Left ventricle myocardium inferior (tissue), 1 donor: Measurements from ENCODE around the gene TMEM89. TPM values are rescaled to one million over a fixed set of nuclear protein-coding genes. Genes with fewer than 3 reads are reported as not detected.

ENCODE experiments used
- DNase-seq: peaks from one replicate; pipeline ENCODE4 v3.0.0-alpha.2; 2020
- H3K27ac ChIP-seq: fragments of 200-600 bp; replicated peaks from 2 replicates; pipeline ENCODE4 v1.8.0; 2021
- H3K27me3 ChIP-seq: fragments of 200-600 bp; 2 replicates; pipeline ENCODE4 v1.8.0; 2021; ENCODE audit warnings: low read depth
- H3K36me3 ChIP-seq: fragments of 200-600 bp; 2 replicates; pipeline ENCODE4 v1.8.0; 2021
- H3K4me1 ChIP-seq: fragments of 200-600 bp; 2 replicates; pipeline ENCODE4 v1.8.0; 2021
- H3K4me3 ChIP-seq: fragments of 200-600 bp; 2 replicates; pipeline ENCODE4 v1.8.0; 2021; ENCODE audit warnings: mild to moderate bottlenecking, moderate library complexity
- H3K9me3 ChIP-seq: fragments of 200-600 bp; replicated peaks from 2 replicates; pipeline ENCODE4 v1.8.0; 2021
- CTCF ChIP-seq: fragments of 200-600 bp; IDR thresholded peaks from 2 replicates; pipeline ENCODE4 v1.8.0; 2021; ENCODE audit warnings: antibody characterized with exemption, mild to moderate bottlenecking, borderline replicate concordance
- intact Hi-C: fragments of 100-400 bp; cut with micrococcal nuclease; formaldehyde crosslinking; loops from one replicate; pipeline ENCODE4 v1.11.0; 2022
- total RNA-seq: library from RNA; stranded (reverse); fragmentation: NEBNext Ultra II Directional; extraction: Animal tissue kit (Norgen Biotek cat#: 25700); gene quantifications from one replicate; pipeline ENCODE4 v1.2.1, GENCODE V29; 2021
- donor health status: DM: no; HTN: yes; CAD: no; lungs with severe emphysema.

Gene TMEM89
- total RNA-seq, 1 donor from 2014 or later: not detected

GRCh38 chr3:48619541-48620524, 1.7 kb downstream of the TMEM89 start:
- H3K27ac ChIP-seq: no peak overlapping the region

GRCh38 chr3:48617559-48617958, 4.0 kb downstream of the TMEM89 start:
- no peak for DNase-seq
- no peaks in the 10 kb centered on the region for H3K27me3 ChIP-seq
- H3K36me3 ChIP-seq: no peaks in the 10 kb centered on the region
- H3K27ac ChIP-seq: no peak overlapping the region
- no peaks in the 10 kb centered on the region for H3K4me1 ChIP-seq
- TF ChIP-seq CTCF: no peak
- peaks cover 25% of the 10 kb centered on the region for H3K9me3 ChIP-seq
- no peak overlapping the region for H3K4me3 ChIP-seq
- intact Hi-C loops: no loop called here

More at GRCh38 chr3:48619541-48620524, 1.7 kb downstream of the TMEM89 start:
- no peak for DNase-seq
- Histone ChIP-seq H3K9me3 (peaks cover 25% of the 10 kb centered on the region), H3K27me3 (no peaks in the 10 kb centered on the region), H3K4me3 (no peak overlapping the region), H3K36me3 (peaks cover under 1% of the 10 kb centered on the region), H3K4me1 (no peaks in the 10 kb centered on the region)
- no peak for TF ChIP-seq CTCF
- intact Hi-C loops: no loop called here

GRCh38 chr3:48614044-48614443, 7.5 kb downstream of the TMEM89 start:
- Histone ChIP-seq H3K27ac (no peak overlapping the region), H3K27me3 (no peaks in the 10 kb centered on the region), H3K36me3 (no peaks in the 10 kb centered on the region), H3K4me1 (peaks cover 10% of the 10 kb centered on the region), H3K9me3 (peaks cover 25% of the 10 kb centered on the region), H3K4me3 (no peak overlapping the region)
- intact Hi-C loops: no loop called here
- DNase-seq: no peak
- TF ChIP-seq CTCF: no peak

- no peak for DNase-seq
- H3K27ac ChIP-seq: no peak overlapping the region
- no peak overlapping the region for H3K4me3 ChIP-seq
- no peak for TF ChIP-seq CTCF
- intact Hi-C loops: no loop called here
- H3K27me3 ChIP-seq: no peaks in the 10 kb centered on the region
- peaks cover 8% of the 10 kb centered on the region for H3K9me3 ChIP-seq
- H3K36me3 ChIP-seq: peaks cover 4% of the 10 kb centered on the region
- peaks cover 28% of the 10 kb centered on the region for H3K4me1 ChIP-seq
Measured at GRCh38 chr3:48612309-48612708, 9.3 kb downstream of the TMEM89 start.

- Histone ChIP-seq H3K4me3 (peak within 1 kb of the TSS; percentile 78), H3K4me1 (peaks cover 57% of the 10 kb centered on the region), H3K27ac (peak within 1 kb of the TSS; percentile 95), H3K36me3 (peaks cover 30% of the 10 kb centered on the region), H3K27me3 (no peaks in the 10 kb centered on the region), H3K9me3 (no peaks in the 10 kb centered on the region)
- peak; percentile 92 for DNase-seq
- intact Hi-C loops: no loop called here
- peak; percentile 86 for TF ChIP-seq CTCF
Measured at GRCh38 chr3:48609088-48610005, 12.2 kb downstream of the TMEM89 start, which contains the start of gene UQCRC1. Gene UQCRC1 (minus strand): TSS chr3:48609646. CDS start chr3:48609620, 26 bp downstream.
